HCT116 (cell line): ENCODE data around the gene BACH1. TPM values are rescaled to one million over a fixed set of nuclear protein-coding genes. Genes with fewer than 3 reads are reported as not detected.

Source experiments
- ATAC-seq: fragments of 200-7000 bp; cut with Tn5 transposase; 2 replicates; pipeline ENCODE4 v1.9.1; 2020; ENCODE audit warnings: mild to moderate bottlenecking, moderate library complexity
- BruUV-seq: library from RNA; stranded (reverse); fragments of 400-500 nt; replicated peaks from 2 replicates; lab custom pipeline; 2021; lab: Mats Ljungman, UMichigan
- CTCF ChIA-PET: fragments of 300-600 bp; sonication (Branson Sonifier 250); formaldehyde crosslinking; loops from one replicate; lab custom pipeline; 2021; ENCODE audit warnings: antibody characterized with exemption; lab: Charles Lee
- POLR2A ChIA-PET: fragments of 300-600, 350-600 bp; sonication (Branson Sonifier 250); formaldehyde crosslinking; loops from one replicate; lab custom pipeline; 2021; ENCODE audit warnings: antibody characterized with exemption; lab: Charles Lee
- RAD21 ChIA-PET, 2 experiments: fragments of 300-600 bp; sonication (Branson Sonifier 250); formaldehyde crosslinking; loops; one replicate each; lab custom pipeline; 2023; ENCODE audit warnings: low total read pairs in 2 of 2; ENCODE audit not compliant: uncharacterized antibody in 2 of 2, unreplicated experiment in 2 of 2, low non-redundant PET in 1 of 2; lab: Charles Lee
- DNase-seq: peaks from one replicate; pipeline ENCODE4 v3.0.0-alpha.2; 2010; ENCODE audit warnings: low read depth, low spot score
- H2AFZ ChIP-seq: fragments of 200-600 bp; shearing (Covaris generic), sonication (generic); 2 replicates; pipeline ENCODE4 v1.6.1; 2017; ENCODE audit warnings: low read depth, mixed run types, mixed read lengths, antibody characterized with exemption, low read length; ENCODE audit not compliant: poor library complexity, severe bottlenecking
- H3K27ac ChIP-seq: 2 replicates; pipeline ENCODE4 v1.5.1; 2012; ENCODE audit warnings: low read depth, low read length
- H3K27me3 ChIP-seq: fragments of 200-600 bp; sonication (generic); 2 replicates; pipeline ENCODE4 v1.6.1; 2016; ENCODE audit warnings: mixed run types, low read length, mixed read lengths; ENCODE audit not compliant: insufficient read depth
- H3K36me3 ChIP-seq, 2 experiments: fragments of 200-500 bp in 1 of 2; fragments of 200-600 bp in 1 of 2; sonication (Bioruptor generic) in 1 of 2; sonication (generic) in 1 of 2; 2 replicates each; pipeline versions ENCODE4 v1.5.1 to v1.6.1; 2014 to 2016; ENCODE audit warnings: low read length in 2 of 2, inconsistent platforms in 1 of 2, mixed read lengths in 1 of 2, mixed run types in 1 of 2; ENCODE audit not compliant: insufficient read depth in 2 of 2, control insufficient read depth in 1 of 2
- H3K4me1 ChIP-seq, 2 experiments: fragments of 200-600 bp in 1 of 2; sonication (generic) in 1 of 2; 2 replicates each; pipeline versions ENCODE4 v1.5.1 to v1.6.1; 2012 to 2017; ENCODE audit warnings: low read length in 2 of 2, inconsistent platforms in 1 of 2, mild to moderate bottlenecking in 1 of 2, mixed read lengths in 1 of 2, mixed run types in 1 of 2, moderate library complexity in 1 of 2; ENCODE audit not compliant: insufficient read depth in 2 of 2, control insufficient read depth in 1 of 2
- H3K4me2 ChIP-seq: fragments of 200-600 bp; sonication (generic); 2 replicates; pipeline ENCODE4 v1.6.1; 2017; ENCODE audit warnings: mixed run types, low read length, mixed read lengths
- H3K4me3 ChIP-seq, 2 experiments: fragments of 200-600 bp in 1 of 2; sonication (generic) in 1 of 2; replicated peaks in 1 of 2; 2 replicates each; pipeline ENCODE4 v1.5.1; 2011 to 2016; ENCODE audit warnings: low read length in 2 of 2, control low read depth in 1 of 2, low read depth in 1 of 2, mild to moderate bottlenecking in 1 of 2, mixed read lengths in 1 of 2, mixed run types in 1 of 2
- H3K79me2 ChIP-seq: fragments of 200-600 bp; sonication (generic); 2 replicates; pipeline ENCODE4 v1.6.1; 2017; ENCODE audit warnings: mild to moderate bottlenecking, mixed run types, low read length, moderate library complexity, mixed read lengths; ENCODE audit not compliant: insufficient read depth
- H3K9ac ChIP-seq: fragments of 200-600 bp; sonication (generic); 2 replicates; pipeline ENCODE4 v1.6.1; 2016; ENCODE audit warnings: low read length, mixed read lengths
- H3K9me2 ChIP-seq: fragments of 200-600 bp; sonication (generic), shearing (Covaris generic); 2 replicates; pipeline ENCODE4 v1.6.1; 2017; ENCODE audit warnings: mixed run types, mild to moderate bottlenecking, moderate library complexity; ENCODE audit not compliant: insufficient read depth
- H3K9me3 ChIP-seq, 2 experiments: fragments of 200-500 bp in 1 of 2; fragments of 200-600 bp in 1 of 2; sonication (Bioruptor generic) in 1 of 2; sonication (generic) in 1 of 2; 2 replicates each; pipeline ENCODE4 v1.6.1; 2014 to 2017; ENCODE audit warnings: low read length in 2 of 2, mixed read lengths in 2 of 2, inconsistent platforms in 1 of 2, low read depth in 1 of 2, mild to moderate bottlenecking in 1 of 2, mixed run types in 1 of 2, moderate library complexity in 1 of 2; ENCODE audit not compliant: control insufficient read depth in 1 of 2, insufficient read depth in 1 of 2
- H4K20me1 ChIP-seq: fragments of 200-600 bp; sonication (generic), shearing (Covaris generic); 2 replicates; pipeline ENCODE4 v1.6.1; 2017; ENCODE audit warnings: mixed run types, mild to moderate bottlenecking, moderate library complexity; ENCODE audit not compliant: insufficient read depth
- ATF3 ChIP-seq: IDR thresholded peaks from 2 replicates; pipeline ENCODE4 v1.6.1; 2012
- CBX3 ChIP-seq: IDR thresholded peaks from 2 replicates; pipeline ENCODE4 v1.6.1; 2012; ENCODE audit warnings: low read depth
- CEBPB ChIP-seq: IDR thresholded peaks from 2 replicates; pipeline ENCODE4 v1.6.1; 2012; ENCODE audit warnings: low read depth
- CTCF ChIP-seq, 3 experiments: fragments of 200-600 bp in 1 of 3; sonication (generic) in 1 of 3; IDR thresholded peaks in 2 of 3; conservative IDR thresholded peaks in 1 of 3; 2 replicates each; pipeline ENCODE4 v1.5.1; 2012 to 2017; ENCODE audit warnings: low read depth in 2 of 3, low read length in 2 of 3, antibody characterized with exemption in 1 of 3, borderline replicate concordance in 1 of 3, control low read depth in 1 of 3, mild to moderate bottlenecking in 1 of 3, mixed read lengths in 1 of 3, mixed run types in 1 of 3, moderate library complexity in 1 of 3; ENCODE audit not compliant: insufficient read depth in 1 of 3
- EGR1 ChIP-seq: IDR thresholded peaks from 2 replicates; pipeline ENCODE4 v1.6.1; 2012; ENCODE audit warnings: low read depth
- EZH2 ChIP-seq: fragments of 200-600 bp; sonication (generic); IDR thresholded peaks from 2 replicates; pipeline ENCODE4 v1.6.1; 2017; ENCODE audit warnings: antibody characterized with exemption, mixed run types
- EZH2phosphoT487 ChIP-seq: fragments of 200-600 bp; IDR thresholded peaks from 2 replicates; pipeline ENCODE4 v1.6.1; 2018; ENCODE audit warnings: antibody characterized with exemption, borderline replicate concordance
- FOSL1 ChIP-seq: IDR thresholded peaks from 2 replicates; pipeline ENCODE4 v1.6.1; 2012; ENCODE audit warnings: low read depth
- JUND ChIP-seq: IDR thresholded peaks from 2 replicates; pipeline ENCODE4 v1.6.1; 2012
- POLR2AphosphoS5 ChIP-seq: IDR thresholded peaks from 2 replicates; pipeline ENCODE4 v1.6.1; 2011; ENCODE audit warnings: mild to moderate bottlenecking, low read depth, low read length, moderate library complexity
- RAD21 ChIP-seq: IDR thresholded peaks from 2 replicates; pipeline ENCODE4 v1.6.1; 2012; ENCODE audit warnings: low read depth, mild to moderate bottlenecking
- SIN3A ChIP-seq: IDR thresholded peaks from 2 replicates; pipeline ENCODE4 v1.6.1; 2012; ENCODE audit warnings: low read depth
- ZFX ChIP-seq: fragments of 450-650 bp; IDR thresholded peaks from 2 replicates; pipeline ENCODE4 v1.6.1; 2017
- ZNF274 ChIP-seq: fragments of 200-500 bp; sonication (Bioruptor generic); IDR thresholded peaks from 2 replicates; pipeline ENCODE4 v1.6.1; 2014; ENCODE audit warnings: mild to moderate bottlenecking, low read depth, low read length, inconsistent platforms
- intact Hi-C: fragments of 100-400 bp; cut with micrococcal nuclease; formaldehyde crosslinking; loops from 2 replicates; pipeline ENCODE4 v1.10.0; 2022
- total RNA-seq: library from RNA; stranded (reverse); gene quantifications from one replicate; pipeline ENCODE4 v1.2.1, GENCODE V29; 2021; ENCODE audit not compliant: unreplicated experiment

BACH1 gene
- total RNA-seq, 1 experiment from 2014 or later: 28.4 TPM

GRCh38 chr21:29295066-29295650 is 3.6 kb upstream of the BACH1 start:
- no TSS peak for BruUV-seq
- intact Hi-C loops: no loop called here

GRCh38 chr21:29296446-29296845 is 2.3 kb upstream of the BACH1 start:
- no peak overlapping the region for H3K4me3 ChIP-seq
- no peak overlapping the region for H3K4me2 ChIP-seq
- ChIA-PET RAD21 (no interaction called here), CTCF (no interaction called here), POLR2A (interaction anchor here (0.7 kb wide), 1 partner anchor 234 kb away, joined by 3 read pairs; no protein-coding TSS in a partner anchor)
- H3K9me2 ChIP-seq: no peaks in the 10 kb centered on the region
- BruUV-seq: no TSS peak
- H3K27ac ChIP-seq: no peak overlapping the region
- H3K4me1 ChIP-seq: peaks cover 10 to 21% of the 10 kb centered on the region in 2 experiments
- no peak for TF ChIP-seq SIN3A
- TF ChIP-seq CEBPB: no peak
- no peak for TF ChIP-seq CTCF (IDR thresholded peaks at IDR 0.05 in 2 of 3, conservative IDR thresholded peaks at IDR 0.05 in 1 of 3; ENCODE audit: borderline replicate concordance in 1 of 3, insufficient read depth in 1 of 3, low read depth in 2 of 3, low read length in 2 of 3)
- no peak for TF ChIP-seq CBX3
- TF ChIP-seq EZH2phosphoT487: no peak
- TF ChIP-seq ZFX: no peak
- no peak for TF ChIP-seq JUND
- TF ChIP-seq ZNF274: no peak
- no peak for TF ChIP-seq FOSL1
- TF ChIP-seq EZH2: no peak
- TF ChIP-seq POLR2AphosphoS5: no peak
- no peak for TF ChIP-seq ATF3
- peaks cover 22% of the 10 kb centered on the region for H3K79me2 ChIP-seq
- intact Hi-C loops: no loop called here
- no peak overlapping the region for H3K9ac ChIP-seq
- no peak for DNase-seq
- H3K36me3 ChIP-seq: no peaks in the 10 kb centered on the region
- peaks cover 3% of the 10 kb centered on the region; the same call in 1 of the 2 replicates for H4K20me1 ChIP-seq
- H3K9me3 ChIP-seq: no peaks in the 10 kb centered on the region
- no peaks in the 10 kb centered on the region for H3K27me3 ChIP-seq
- H2AFZ ChIP-seq: no peak overlapping the region
- no peak for ATAC-seq

More at GRCh38 chr21:29295066-29295650, 3.6 kb upstream of the BACH1 start:
- Histone ChIP-seq H3K9ac (no peak overlapping the region), H3K36me3 (no peaks in the 10 kb centered on the region), H3K4me3 (no peak overlapping the region), H3K4me2 (no peak overlapping the region), H3K27me3 (no peaks in the 10 kb centered on the region), H3K27ac (no peak overlapping the region), H3K9me2 (no peaks in the 10 kb centered on the region), H4K20me1 (peaks cover 3% of the 10 kb centered on the region; the same call in 1 of the 2 replicates), H2AFZ (no peak overlapping the region), H3K79me2 (peaks cover 10% of the 10 kb centered on the region), H3K9me3 (no peaks in the 10 kb centered on the region), H3K4me1 (peaks cover 3 to 14% of the 10 kb centered on the region in 2 experiments)
- ATAC-seq (no peak), DNase-seq (no peak)
- CTCF ChIA-PET: no interaction called here
- RAD21 ChIA-PET: no interaction called here
- POLR2A ChIA-PET: no interaction called here
- TF ChIP-seq EGR1 (no peak), RAD21 (no peak), ATF3 (no peak), EZH2phosphoT487 (no peak)
